PC-3 (cell line): ENCODE results near the gene OR6K2. TPM values are rescaled to one million over a fixed set of nuclear protein-coding genes. Genes with fewer than 3 reads are reported as not detected.

Experiments
- ATAC-seq: fragments of 200-7000 bp; cut with Tn5 transposase; 2 replicates; pipeline ENCODE4 v1.9.1; 2020; ENCODE audit warnings: mild to moderate bottlenecking, moderate library complexity
- BruUV-seq: library from RNA; stranded (reverse); fragments of 400-500 nt; replicated peaks from 2 replicates; lab custom pipeline; 2021; lab: Mats Ljungman, UMichigan
- CTCF ChIA-PET: fragments of 300-600 bp; sonication (Branson Sonifier 250); formaldehyde crosslinking; loops from one replicate; lab custom pipeline; 2022; ENCODE audit warnings: antibody characterized with exemption; lab: Charles Lee
- POLR2A ChIA-PET: fragments of 300-600 bp; sonication (Branson Sonifier 250); formaldehyde crosslinking; loops from one replicate; lab custom pipeline; 2022; ENCODE audit warnings: antibody characterized with exemption; ENCODE audit not compliant: unreplicated experiment; lab: Charles Lee
- DNase-seq: peaks from one replicate; pipeline ENCODE4 v3.0.0-alpha.2; 2015
- H2AFZ ChIP-seq: fragments of 300-600 bp; sonication (generic); 2 replicates; pipeline ENCODE4 v1.6.0; 2016; ENCODE audit warnings: antibody characterized with exemption, low read length
- H3F3A ChIP-seq: fragments of 300-600 bp; sonication (generic); one replicate; pipeline ENCODE4 v1.6.0; 2017; ENCODE audit warnings: antibody characterized with exemption, low read length, control low read depth, mild to moderate bottlenecking; ENCODE audit not compliant: unreplicated experiment
- H3K27ac ChIP-seq: fragments of 300-600 bp; sonication (generic); 2 replicates; pipeline ENCODE4 v1.5.1; 2016; ENCODE audit warnings: mild to moderate bottlenecking, low read length
- H3K27me3 ChIP-seq: fragments of 300-600 bp; sonication (generic); 2 replicates; pipeline ENCODE4 v1.6.1; 2016; ENCODE audit warnings: low read length, mixed read lengths
- H3K36me3 ChIP-seq: fragments of 300-600 bp; sonication (generic); 2 replicates; pipeline ENCODE4 v1.6.1; 2016; ENCODE audit warnings: low read depth, mixed run types, low read length, mixed read lengths
- H3K4me1 ChIP-seq: fragments of 300-600 bp; sonication (generic); 2 replicates; pipeline ENCODE4 v1.5.1; 2016; ENCODE audit warnings: low read length; ENCODE audit not compliant: insufficient read depth
- H3K4me2 ChIP-seq: fragments of 300-600 bp; sonication (generic); 2 replicates; pipeline ENCODE4 v1.6.0; 2016; ENCODE audit warnings: low read length
- H3K4me3 ChIP-seq: fragments of 300-600 bp; sonication (generic); 2 replicates; pipeline ENCODE4 v1.5.1; 2016; ENCODE audit warnings: mild to moderate bottlenecking, low read length, mixed read lengths
- H3K79me2 ChIP-seq: fragments of 300-600 bp; sonication (generic); 2 replicates; pipeline ENCODE4 v1.6.1; 2017; ENCODE audit warnings: low read length, mixed read lengths
- H3K9ac ChIP-seq: fragments of 300-600 bp; sonication (generic); 2 replicates; pipeline ENCODE4 v1.6.0; 2016; ENCODE audit warnings: mild to moderate bottlenecking, low read length
- H3K9me2 ChIP-seq: fragments of 300-600 bp; sonication (generic); replicated peaks from 2 replicates; pipeline ENCODE4 v1.6.1; 2016; ENCODE audit warnings: mixed run types, low read length, mixed read lengths
- H3K9me3 ChIP-seq: fragments of 300-600 bp; sonication (generic); 2 replicates; pipeline ENCODE4 v1.6.1; 2016; ENCODE audit warnings: low read length, mixed read lengths
- H4K20me1 ChIP-seq: fragments of 300-600 bp; sonication (generic); 2 replicates; pipeline ENCODE4 v1.6.1; 2016; ENCODE audit warnings: low read length, mixed read lengths
- EZH2 ChIP-seq: fragments of 300-600 bp; sonication (generic); IDR thresholded peaks from one replicate; pipeline ENCODE4 v1.6.1; 2017; ENCODE audit warnings: antibody characterized with exemption, mild to moderate bottlenecking, low read length; ENCODE audit not compliant: unreplicated experiment
- EZH2phosphoT487 ChIP-seq: fragments of 300-600 bp; sonication (generic); IDR thresholded peaks from 2 replicates; pipeline ENCODE4 v1.6.1; 2018; ENCODE audit warnings: mild to moderate bottlenecking, antibody characterized with exemption, low read length, borderline replicate concordance
- intact Hi-C: fragments of 100-400 bp; cut with micrococcal nuclease; formaldehyde crosslinking; loops from 2 replicates; pipeline ENCODE4 v1.9.0; 2023
- total RNA-seq: library from RNA; depleted of rRNA; stranded (reverse); fragments of >200 nt; gene quantifications from 2 replicates; pipeline ENCODE4 v1.2.3, GENCODE V29; 2014
- TF ChIP-seq, protein P1 (sequence below): fragments of 300-600 bp; sonication (generic); conservative IDR thresholded peaks from 2 replicates; pipeline ENCODE4 v1.5.1; 2017; ENCODE audit warnings: antibody characterized with exemption, low read depth, mild to moderate bottlenecking, low read length

The OR6K2 gene
- total RNA-seq, 1 experiment from 2014 or later: not detected

DNA sequence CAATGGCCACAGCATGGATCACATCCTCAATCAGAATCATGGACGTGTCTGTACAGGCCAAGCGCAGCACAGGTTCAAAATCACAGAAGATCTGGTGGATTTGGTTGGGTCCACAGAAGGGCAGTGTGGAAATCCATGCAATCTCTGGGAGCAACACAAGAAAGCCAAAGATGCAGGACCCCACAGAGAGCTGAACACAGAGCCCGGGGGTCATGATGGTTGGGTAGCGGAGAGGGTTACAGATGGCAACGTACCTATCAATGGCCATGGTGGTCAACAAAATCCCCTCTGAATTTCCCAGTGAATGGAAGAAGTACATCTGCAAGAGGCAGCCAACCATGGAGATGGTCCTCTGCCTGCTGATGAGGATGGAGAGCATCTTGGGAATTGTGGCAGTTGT, 24.0 kb upstream of the OR6K2 start:
- BruUV-seq: no TSS peak
- no peak overlapping the region for H3K27ac ChIP-seq
- ChIA-PET CTCF (no interaction called here), POLR2A (no interaction called here)
- TF ChIP-seq EZH2phosphoT487: no peak
- TF ChIP-seq, protein P1, sequence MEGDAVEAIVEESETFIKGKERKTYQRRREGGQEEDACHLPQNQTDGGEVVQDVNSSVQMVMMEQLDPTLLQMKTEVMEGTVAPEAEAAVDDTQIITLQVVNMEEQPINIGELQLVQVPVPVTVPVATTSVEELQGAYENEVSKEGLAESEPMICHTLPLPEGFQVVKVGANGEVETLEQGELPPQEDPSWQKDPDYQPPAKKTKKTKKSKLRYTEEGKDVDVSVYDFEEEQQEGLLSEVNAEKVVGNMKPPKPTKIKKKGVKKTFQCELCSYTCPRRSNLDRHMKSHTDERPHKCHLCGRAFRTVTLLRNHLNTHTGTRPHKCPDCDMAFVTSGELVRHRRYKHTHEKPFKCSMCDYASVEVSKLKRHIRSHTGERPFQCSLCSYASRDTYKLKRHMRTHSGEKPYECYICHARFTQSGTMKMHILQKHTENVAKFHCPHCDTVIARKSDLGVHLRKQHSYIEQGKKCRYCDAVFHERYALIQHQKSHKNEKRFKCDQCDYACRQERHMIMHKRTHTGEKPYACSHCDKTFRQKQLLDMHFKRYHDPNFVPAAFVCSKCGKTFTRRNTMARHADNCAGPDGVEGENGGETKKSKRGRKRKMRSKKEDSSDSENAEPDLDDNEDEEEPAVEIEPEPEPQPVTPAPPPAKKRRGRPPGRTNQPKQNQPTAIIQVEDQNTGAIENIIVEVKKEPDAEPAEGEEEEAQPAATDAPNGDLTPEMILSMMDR: no peak
- TF ChIP-seq EZH2: no peak
- no peak for DNase-seq
- no peaks in the 10 kb centered on the region for H3K79me2 ChIP-seq
- H3F3A ChIP-seq: no peaks in the 10 kb centered on the region
- H3K9ac ChIP-seq: no peak overlapping the region
- H4K20me1 ChIP-seq: no peaks in the 10 kb centered on the region
- H3K9me3 ChIP-seq: no peaks in the 10 kb centered on the region
- intact Hi-C loops: no loop called here
- no peak overlapping the region for H2AFZ ChIP-seq
- no peaks in the 10 kb centered on the region for H3K9me2 ChIP-seq
- peaks cover 18% of the 10 kb centered on the region; the same call in 1 of the 2 replicates for H3K27me3 ChIP-seq
- ATAC-seq: no peak
- H3K4me2 ChIP-seq: no peak overlapping the region
- no peaks in the 10 kb centered on the region for H3K36me3 ChIP-seq
- H3K4me1 ChIP-seq: no peaks in the 10 kb centered on the region
- H3K4me3 ChIP-seq: no peak overlapping the region

DNA sequence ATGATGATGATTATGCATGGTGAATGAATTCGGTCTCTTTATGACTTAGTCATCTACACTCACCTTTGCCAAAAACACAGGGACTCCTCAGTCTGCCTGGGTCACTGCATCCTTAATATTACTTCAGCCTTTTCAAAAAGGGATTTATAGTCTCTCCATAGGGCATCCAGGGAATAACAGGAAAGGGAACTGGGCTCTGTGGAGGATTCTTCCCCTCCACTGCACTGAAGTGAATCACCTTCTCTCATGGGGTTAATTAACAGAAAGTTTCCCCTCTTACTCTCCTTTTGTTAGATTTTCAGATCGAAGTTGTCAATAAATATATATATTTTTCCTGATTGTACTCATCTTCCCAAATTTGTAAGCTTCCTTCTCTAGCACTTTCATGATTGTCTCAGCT, 20.2 kb upstream of the OR6K2 start, which contains the start of gene OR6K3:
TSS of gene OR6K3 (minus strand) at position 101 of the 400 bp plus-strand sequence. CDS start 2,605 bp downstream, outside the sequence.
- Histone ChIP-seq H3F3A (no peaks in the 10 kb centered on the region), H3K9me2 (no peaks in the 10 kb centered on the region), H3K4me1 (no peaks in the 10 kb centered on the region), H3K4me3 (no peak within 1 kb of the TSS), H3K4me2 (no peak within 1 kb of the TSS), H3K36me3 (no peaks in the 10 kb centered on the region), H2AFZ (no peak within 1 kb of the TSS), H3K79me2 (no peaks in the 10 kb centered on the region), H3K9ac (no peak within 1 kb of the TSS), H3K27ac (no peak within 1 kb of the TSS), H4K20me1 (no peaks in the 10 kb centered on the region), H3K27me3 (peaks cover 19% of the 10 kb centered on the region; the same call in 1 of the 2 replicates), H3K9me3 (no peaks in the 10 kb centered on the region; the same call in 1 of the 2 replicates)
- no peak for ATAC-seq
- POLR2A ChIA-PET: no interaction called here
- intact Hi-C loops: no loop called here
- no peak for TF ChIP-seq EZH2
- TF ChIP-seq EZH2phosphoT487: no peak
- TF ChIP-seq, protein P1: no peak
- DNase-seq: no peak
- CTCF ChIA-PET: no interaction called here
- no TSS peak for BruUV-seq

DNA sequence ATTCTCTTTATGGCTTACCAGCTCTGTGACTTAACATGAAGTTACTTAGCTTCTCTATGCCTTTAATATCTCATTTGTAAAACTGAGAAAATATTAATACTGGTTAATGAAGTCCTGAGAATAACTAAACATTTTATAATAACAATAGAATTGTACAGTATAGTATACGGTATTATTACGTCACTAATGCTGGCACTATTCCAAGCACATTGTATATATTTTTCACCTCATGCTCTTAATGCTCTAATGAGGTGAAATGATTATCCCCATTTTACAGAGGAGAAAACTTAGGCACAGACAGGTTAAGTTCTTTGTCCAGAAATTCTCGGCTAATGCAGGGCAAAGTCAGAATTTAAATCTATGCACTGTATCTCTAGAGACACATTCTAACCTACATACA, 19.2 kb upstream of the OR6K2 start:
- Histone ChIP-seq H3K4me2 (no peak overlapping the region), H3K27me3 (peaks cover 13% of the 10 kb centered on the region; the same call in 1 of the 2 replicates), H3K79me2 (no peaks in the 10 kb centered on the region), H3K4me1 (no peaks in the 10 kb centered on the region), H3K9ac (no peak overlapping the region), H3K9me3 (no peaks in the 10 kb centered on the region; the same call in 1 of the 2 replicates), H3F3A (no peaks in the 10 kb centered on the region), H3K9me2 (no peaks in the 10 kb centered on the region), H3K36me3 (no peaks in the 10 kb centered on the region), H2AFZ (no peak overlapping the region), H3K4me3 (no peak overlapping the region), H4K20me1 (no peaks in the 10 kb centered on the region), H3K27ac (no peak overlapping the region)
- BruUV-seq: no TSS peak
- DNase-seq (no peak), ATAC-seq (no peak)
- TF ChIP-seq EZH2: no peak
- TF ChIP-seq, protein P1: no peak
- no peak for TF ChIP-seq EZH2phosphoT487
- CTCF ChIA-PET: no interaction called here
- POLR2A ChIA-PET: no interaction called here
- intact Hi-C loops: no loop called here
